Stomach (tissue), 9 donors: Measurements from ENCODE around the gene ZNF860. TPM values are rescaled to one million over a fixed set of nuclear protein-coding genes. Genes with fewer than 3 reads are reported as not detected.

Source experiments
- DNase-seq, 2 donors: peaks; one replicate each; pipeline versions ENCODE4 v3.0.0 to v3.0.0-alpha.2; 2013 to 2019
- H3K27ac ChIP-seq, 5 donors: fragments of 200-600 bp in 4 of 5; sonication (generic) in 4 of 5; one replicate each; pipeline ENCODE4 v1.5.1; 2013 to 2019; ENCODE audit warnings: mild to moderate bottlenecking in 1 of 5, moderate library complexity in 1 of 5
- H3K27me3 ChIP-seq, 3 donors: fragments of 200-600 bp; sonication (generic); one replicate each; pipeline ENCODE4 v1.5.1; 2017 to 2019; ENCODE audit warnings: mixed run types in 1 of 3
- H3K36me3 ChIP-seq, 4 donors: fragments of 200-600 bp; sonication (generic); 1 replicate in 3 of 4; 2 replicates in 1 of 4; pipeline ENCODE4 v1.5.1; 2016 to 2019
- H3K4me1 ChIP-seq, 4 donors: fragments of 200-600 bp; sonication (generic); one replicate each; pipeline ENCODE4 v1.5.1; 2016 to 2019
- H3K4me3 ChIP-seq, 4 donors: fragments of 200-600 bp; sonication (generic) in 3 of 4; one replicate each; pipeline ENCODE4 v1.5.1; 2016 to 2019; ENCODE audit warnings: mild to moderate bottlenecking in 1 of 4
- H3K9me3 ChIP-seq, 4 donors: fragments of 200-600 bp; sonication (generic); one replicate each; pipeline ENCODE4 v1.5.1; 2016 to 2019
- EP300 ChIP-seq: sonication (generic); formaldehyde crosslinking; IDR thresholded peaks from one replicate; pipeline ENCODE4 v1.6.1; 2017; ENCODE audit warnings: antibody characterized with exemption
- POLR2A ChIP-seq, 4 donors: fragments of 450-650 bp; IDR thresholded peaks; one replicate each; pipeline ENCODE4 v1.6.1; 2016; ENCODE audit warnings: antibody characterized with exemption in 4 of 4, control low read depth in 2 of 4, mild to moderate bottlenecking in 1 of 4, moderate library complexity in 1 of 4
- POLR2AphosphoS5 ChIP-seq, 3 donors: sonication (generic); formaldehyde crosslinking; IDR thresholded peaks; one replicate each; pipeline ENCODE4 v1.6.1; 2016; ENCODE audit warnings: antibody characterized with exemption in 3 of 3
- WGBS, 5 donors: extraction: QIAGEN DNeasy Blood & Tissue Kit in 3 of 5; methylation state at CpG; one replicate each; pipeline versions ENCODE4 v1.1.5 to v1.1.7; 2013 to 2018; 5-methylcytosine and 5-hydroxymethylcytosine counted together
- intact Hi-C: fragments of 100-400 bp; cut with DNase I; formaldehyde crosslinking; loops from one replicate; pipeline ENCODE4 v1.15.1; 2023; ENCODE audit warnings: low total_unique reads
- polyA plus RNA-seq, 3 donors: library from polyadenylated mRNA; stranded (reverse); fragments of 200-250 nt; gene quantifications; one replicate each; pipeline ENCODE4 v1.2.3, GENCODE V29; 2013
- total RNA-seq, 5 donors: library from RNA; depleted of rRNA; stranded (reverse); fragments of >200 nt; gene quantifications; one replicate each; pipeline versions ENCODE4 v1.1.0 to v1.2.3, GENCODE V29; 2014 to 2016
- TF ChIP-seq, protein P1 (sequence below), 7 experiments: fragments of 450-650 bp in 4 of 7; fragments of 200-600 bp in 3 of 7; sonication (generic) in 3 of 7; IDR thresholded peaks; one replicate each; pipeline ENCODE4 v1.5.1; 2016 to 2019; ENCODE audit warnings: antibody characterized with exemption in 7 of 7, control low read depth in 2 of 7, mild to moderate bottlenecking in 1 of 7
- donor health status: healthy with polysubstance abuse.
- donor health status: Bipolar disorder and iron deficiency.
- donor health status: healthy.

The ZNF860 gene
- total and polyA plus RNA-seq, 8 donors: 0.50 to 2.0 (median 1.3) TPM; not detected in 4

DNA sequence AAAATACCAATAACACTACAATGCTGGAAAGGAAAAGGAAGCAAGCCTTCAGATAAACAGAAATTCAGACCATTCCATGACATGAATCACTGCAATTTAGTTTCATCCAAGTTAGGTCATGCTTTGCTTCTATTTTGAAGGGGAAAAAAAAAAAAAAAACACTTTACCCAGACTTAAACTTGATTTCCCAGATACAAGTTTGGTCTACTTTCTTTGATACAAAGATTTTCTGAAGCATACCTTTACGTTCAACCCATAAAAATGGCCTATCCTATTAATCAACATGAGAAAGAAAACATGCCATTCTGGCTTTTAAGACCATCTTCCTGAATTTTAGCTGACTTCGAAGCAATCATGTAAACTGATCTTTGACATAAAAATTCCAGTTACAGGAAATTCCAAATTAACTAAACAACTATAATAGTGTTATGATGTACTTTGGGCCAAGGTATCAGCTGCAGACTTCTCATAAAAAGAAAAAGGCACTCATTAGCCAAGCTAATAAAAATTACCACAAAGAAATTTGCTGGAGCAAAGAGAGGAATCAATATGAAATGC is 13.1 kb upstream of the ZNF860 start:
- intact Hi-C loops: no loop called here
- TF ChIP-seq POLR2AphosphoS5 (IDR thresholded peaks at IDR 0.05): peak in 1 of 3 donors; percentile 24
- TF ChIP-seq EP300: no peak

DNA sequence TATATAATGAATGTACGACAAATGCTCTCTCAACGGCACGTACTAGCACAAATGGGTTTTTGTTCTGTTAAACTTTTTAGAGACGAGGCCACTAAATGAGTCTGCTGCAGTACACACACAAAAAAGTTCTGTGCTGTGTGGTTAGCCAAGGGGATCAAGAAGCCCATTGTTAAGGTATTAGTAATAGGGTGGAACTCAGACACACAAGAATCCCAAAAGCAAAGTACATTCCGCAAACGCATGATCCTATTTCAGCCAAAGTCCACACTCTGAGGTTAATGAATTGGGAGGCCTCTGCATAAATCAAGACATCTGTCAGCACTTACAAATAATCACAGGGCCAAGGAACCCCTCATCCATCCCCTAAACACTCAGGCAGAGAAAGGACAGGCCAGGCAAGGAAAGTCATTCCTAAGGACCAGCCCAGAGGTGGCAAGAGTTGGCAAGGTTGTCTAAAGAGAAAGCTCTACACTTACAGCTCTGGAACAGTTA is 12.6 kb upstream of the ZNF860 start:
- H3K4me3 ChIP-seq: no peak overlapping the region
- H3K4me1 ChIP-seq: peaks cover 0 to 13% (median 7%) of the 10 kb centered on the region in 4 donors
- intact Hi-C loops: no loop called here
- H3K36me3 ChIP-seq: no peaks in the 10 kb centered on the region
- H3K9me3 ChIP-seq: no peaks in the 10 kb centered on the region
- no peaks in the 10 kb centered on the region for H3K27me3 ChIP-seq
- peak overlapping the region; percentile 42 to 80 (median 62) for H3K27ac ChIP-seq
- TF ChIP-seq EP300 (no peak), POLR2AphosphoS5 (IDR thresholded peaks at IDR 0.05) (peak in 2 of 3 donors; percentile 20 to 55), POLR2A (IDR thresholded peaks at IDR 0.05) (no peak)
- TF ChIP-seq, protein P1, sequence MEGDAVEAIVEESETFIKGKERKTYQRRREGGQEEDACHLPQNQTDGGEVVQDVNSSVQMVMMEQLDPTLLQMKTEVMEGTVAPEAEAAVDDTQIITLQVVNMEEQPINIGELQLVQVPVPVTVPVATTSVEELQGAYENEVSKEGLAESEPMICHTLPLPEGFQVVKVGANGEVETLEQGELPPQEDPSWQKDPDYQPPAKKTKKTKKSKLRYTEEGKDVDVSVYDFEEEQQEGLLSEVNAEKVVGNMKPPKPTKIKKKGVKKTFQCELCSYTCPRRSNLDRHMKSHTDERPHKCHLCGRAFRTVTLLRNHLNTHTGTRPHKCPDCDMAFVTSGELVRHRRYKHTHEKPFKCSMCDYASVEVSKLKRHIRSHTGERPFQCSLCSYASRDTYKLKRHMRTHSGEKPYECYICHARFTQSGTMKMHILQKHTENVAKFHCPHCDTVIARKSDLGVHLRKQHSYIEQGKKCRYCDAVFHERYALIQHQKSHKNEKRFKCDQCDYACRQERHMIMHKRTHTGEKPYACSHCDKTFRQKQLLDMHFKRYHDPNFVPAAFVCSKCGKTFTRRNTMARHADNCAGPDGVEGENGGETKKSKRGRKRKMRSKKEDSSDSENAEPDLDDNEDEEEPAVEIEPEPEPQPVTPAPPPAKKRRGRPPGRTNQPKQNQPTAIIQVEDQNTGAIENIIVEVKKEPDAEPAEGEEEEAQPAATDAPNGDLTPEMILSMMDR (IDR thresholded peaks at IDR 0.05): no peak
- peak in 1 of 2 donors; percentile 67 for DNase-seq
- WGBS, 5 donors: 45 to 79% (median 70%) methylated on average over 6 of the region's 6 CpGs

More for the DNA sequence above, 13.1 kb upstream of the ZNF860 start:
- WGBS, 5 donors: 41 to 75% (median 66%) methylated on average over 2 of the region's 2 CpGs
- Histone ChIP-seq H3K27ac (peak overlapping the region in 4 of 5 donors; percentile 42 to 80 (median 54)), H3K4me1 (peaks cover 0 to 13% (median 7%) of the 10 kb centered on the region in 4 donors), H3K36me3 (no peaks in the 10 kb centered on the region), H3K27me3 (no peaks in the 10 kb centered on the region), H3K4me3 (no peak overlapping the region), H3K9me3 (no peaks in the 10 kb centered on the region)
- no peak for DNase-seq

DNA sequence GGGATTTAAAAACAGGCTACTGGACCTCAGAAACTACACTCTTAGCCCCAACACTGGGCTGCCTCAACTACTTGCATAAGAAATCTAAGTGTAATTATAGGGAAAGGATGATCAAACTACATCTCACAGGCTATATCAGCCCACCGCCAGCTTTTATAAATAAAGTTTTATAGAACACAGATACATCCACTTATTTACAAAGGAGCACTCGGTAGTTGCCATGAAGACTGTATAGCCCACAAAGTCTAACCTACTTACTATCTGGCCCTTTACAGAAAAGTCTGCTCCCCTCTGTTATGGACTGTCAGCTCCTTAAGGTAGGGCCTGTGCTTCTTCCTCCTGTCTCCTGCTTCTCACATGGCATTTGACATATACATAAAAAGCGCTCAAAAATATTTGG is 9.9 kb upstream of the ZNF860 start:
- no peak overlapping the region for H3K27ac ChIP-seq
- 96 to 99% (median 98%) methylated on average over 3 of the region's 3 CpGs for WGBS, 5 donors
- H3K27me3 ChIP-seq: no peaks in the 10 kb centered on the region
- intact Hi-C loops: no loop called here
- H3K9me3 ChIP-seq: no peaks in the 10 kb centered on the region
- no peaks in the 10 kb centered on the region for H3K36me3 ChIP-seq
- H3K4me3 ChIP-seq: no peak overlapping the region
- DNase-seq: no peak
- peaks cover 0 to 21% (median 7%) of the 10 kb centered on the region in 4 donors for H3K4me1 ChIP-seq
- TF ChIP-seq, protein P1 (IDR thresholded peaks at IDR 0.05): no peak
- TF ChIP-seq POLR2A (IDR thresholded peaks at IDR 0.05) (no peak), EP300 (no peak), POLR2AphosphoS5 (IDR thresholded peaks at IDR 0.05) (no peak)

DNA sequence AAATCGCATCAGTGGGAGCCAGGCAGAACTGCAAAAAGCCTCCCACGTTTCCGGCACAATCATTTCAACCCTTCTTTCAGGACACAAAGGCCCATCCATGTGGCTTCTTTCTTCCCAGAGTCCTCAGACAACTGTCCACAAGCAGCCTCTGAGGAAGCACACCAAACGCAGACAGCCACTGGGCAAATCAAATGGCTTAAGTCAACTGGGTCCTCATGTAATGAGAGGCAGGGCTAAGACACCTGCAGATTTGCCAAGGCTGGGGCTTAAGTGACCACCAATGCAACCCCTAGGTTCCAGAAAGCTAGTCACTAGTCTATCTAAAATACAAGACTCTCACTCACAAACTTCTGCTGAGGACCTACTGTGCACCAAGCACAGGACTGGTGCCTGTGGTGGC is 8.5 kb upstream of the ZNF860 start:
- 62 to 81% (median 74%) methylated on average over 4 of the region's 4 CpGs for WGBS, 5 donors
- intact Hi-C loops: no loop called here
- H3K4me1 ChIP-seq: peaks cover 0 to 21% (median 4%) of the 10 kb centered on the region in 4 donors
- H3K9me3 ChIP-seq: no peaks in the 10 kb centered on the region
- no peaks in the 10 kb centered on the region for H3K36me3 ChIP-seq
- no peaks in the 10 kb centered on the region for H3K27me3 ChIP-seq
- TF ChIP-seq POLR2A (IDR thresholded peaks at IDR 0.05): no peak
- TF ChIP-seq POLR2AphosphoS5 (IDR thresholded peaks at IDR 0.05): no peak
- TF ChIP-seq, protein P1 (IDR thresholded peaks at IDR 0.05): no peak
- no peak for TF ChIP-seq EP300
- DNase-seq: no peak
- no peak overlapping the region for H3K4me3 ChIP-seq
- peak overlapping the region in 1 of 5 donors; percentile 50 for H3K27ac ChIP-seq

DNA sequence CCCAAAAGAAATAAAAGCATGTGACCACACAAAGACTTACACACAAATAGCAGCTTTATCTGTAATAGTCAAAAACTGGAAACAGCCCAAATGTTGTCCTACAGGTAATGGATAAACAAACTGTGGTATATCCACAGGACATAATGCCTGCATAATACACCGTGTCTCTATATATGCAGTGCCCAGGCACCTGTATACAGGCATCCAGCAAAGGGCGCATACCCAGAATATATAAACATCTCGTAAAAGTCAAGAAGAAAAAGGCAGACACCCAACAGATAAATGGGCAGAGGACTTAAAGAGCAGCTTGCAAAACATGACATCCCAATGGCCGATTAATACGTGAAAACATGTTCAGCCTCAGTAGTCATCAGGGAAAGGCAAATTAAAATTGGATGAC is 7.7 kb upstream of the ZNF860 start:
- H3K4me3 ChIP-seq: no peak overlapping the region
- intact Hi-C loops: no loop called here
- WGBS, 5 donors: 90 to 93% (median 91%) methylated on average over 5 of the region's 5 CpGs
- no peak for DNase-seq
- H3K4me1 ChIP-seq: peaks cover 0 to 22% (median 4%) of the 10 kb centered on the region in 4 donors
- no peak overlapping the region for H3K27ac ChIP-seq
- no peaks in the 10 kb centered on the region for H3K27me3 ChIP-seq
- TF ChIP-seq POLR2A (IDR thresholded peaks at IDR 0.05) (no peak), EP300 (no peak), POLR2AphosphoS5 (IDR thresholded peaks at IDR 0.05) (no peak)
- TF ChIP-seq, protein P1 (IDR thresholded peaks at IDR 0.05): no peak
- no peaks in the 10 kb centered on the region for H3K9me3 ChIP-seq
- H3K36me3 ChIP-seq: no peaks in the 10 kb centered on the region
